HG02623 (cell line): Measurements from ENCODE around the gene CHIC2.
"Not testable (repeated sequence)": the region's sequence is repeated elsewhere in the genome, so short reads cannot be mapped to it uniquely, and the experiment has no call there.

ENCODE experiments used
- ATAC-seq: cut with Tn5 transposase; IDR thresholded peaks from one replicate; pipeline ENCODE4 v1.9.1; 2021; ENCODE audit warnings: moderate library complexity; ENCODE audit not compliant: unreplicated experiment

CHIC2 gene

DNA sequence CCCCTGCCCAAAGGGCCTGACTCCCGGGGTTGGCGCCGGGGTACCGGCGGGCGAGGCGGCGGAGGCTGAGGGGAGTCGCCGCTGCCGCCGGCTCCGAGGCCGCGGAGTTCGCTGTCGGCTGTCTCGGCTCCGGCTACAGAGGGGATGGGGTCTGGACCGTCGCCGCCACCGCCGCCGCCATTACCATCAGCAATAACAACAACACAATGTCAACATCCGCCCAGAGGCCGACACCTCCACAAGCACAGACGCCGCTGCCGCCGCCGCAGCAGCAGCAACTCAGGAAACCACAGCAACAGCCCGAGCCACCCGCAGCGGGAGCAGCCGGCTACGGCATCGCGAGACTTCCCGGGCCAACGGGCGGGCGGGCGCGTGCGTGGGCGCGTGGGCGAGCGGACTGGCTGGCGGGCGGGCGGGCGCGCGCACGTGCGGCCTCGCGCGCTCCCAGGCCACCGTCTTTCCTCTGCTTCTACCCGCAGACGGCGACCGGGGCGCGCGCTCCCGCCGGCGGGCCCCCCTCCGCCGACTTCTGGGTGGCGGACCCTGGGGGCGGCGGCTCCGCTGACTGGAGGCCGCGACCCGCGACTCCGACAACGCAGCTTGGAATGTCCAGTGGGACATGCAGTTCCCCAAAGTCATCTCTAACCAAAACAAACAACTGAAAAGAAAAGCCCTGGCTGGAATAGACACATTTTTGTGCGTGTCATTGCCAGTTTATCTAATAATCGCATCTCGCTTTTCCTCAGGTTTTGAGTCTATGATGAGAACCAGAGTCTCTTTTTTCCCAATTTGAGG is at the start of gene CHIC2:
Gene CHIC2 (minus strand): TSS at position 289 of the 795 bp plus-strand sequence. CDS start 305 bp downstream, outside the sequence.
- ATAC-seq = peak; percentile 96

DNA sequence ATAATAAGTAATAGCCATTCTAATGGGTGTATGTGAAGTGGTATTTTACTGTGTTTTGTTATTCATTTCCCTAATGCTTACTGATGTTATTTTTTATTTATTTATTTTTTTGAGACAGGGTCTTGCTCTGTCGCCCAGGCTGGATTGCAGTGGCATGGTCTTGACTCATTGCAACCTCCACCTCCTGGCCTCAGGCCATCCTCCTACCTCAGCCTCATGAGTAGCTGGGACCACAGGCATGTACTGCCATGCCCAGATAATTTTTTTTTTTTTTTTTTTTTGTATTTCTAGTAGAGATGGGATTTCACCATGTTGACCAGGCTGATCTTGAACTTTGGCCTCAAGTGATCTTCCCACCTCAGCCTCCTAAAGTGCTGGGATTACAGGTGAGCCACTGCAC is 48.8 kb upstream of the CHIC2 start:
- not testable (repeated sequence) for ATAC-seq

DNA sequence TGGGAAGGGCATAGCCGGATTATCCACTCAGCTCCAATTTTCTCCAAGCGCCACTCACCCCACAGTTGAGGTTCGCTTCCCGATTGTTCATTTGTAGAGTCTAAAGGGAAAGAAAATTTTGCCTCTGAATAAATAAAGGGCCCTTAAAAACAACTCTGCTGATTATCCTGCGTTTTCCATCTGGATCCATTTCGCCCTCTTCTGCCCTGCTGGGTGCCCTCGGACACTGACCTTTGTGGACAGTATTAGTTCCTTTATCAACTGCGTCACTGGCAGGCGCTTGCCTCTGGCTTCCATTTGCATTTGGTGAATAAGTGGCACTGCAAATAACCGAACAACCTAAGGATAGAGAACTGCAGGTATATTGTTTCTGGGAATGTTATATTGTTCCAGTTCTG is 45.6 kb upstream of the CHIC2 start:
- no peak for ATAC-seq

DNA sequence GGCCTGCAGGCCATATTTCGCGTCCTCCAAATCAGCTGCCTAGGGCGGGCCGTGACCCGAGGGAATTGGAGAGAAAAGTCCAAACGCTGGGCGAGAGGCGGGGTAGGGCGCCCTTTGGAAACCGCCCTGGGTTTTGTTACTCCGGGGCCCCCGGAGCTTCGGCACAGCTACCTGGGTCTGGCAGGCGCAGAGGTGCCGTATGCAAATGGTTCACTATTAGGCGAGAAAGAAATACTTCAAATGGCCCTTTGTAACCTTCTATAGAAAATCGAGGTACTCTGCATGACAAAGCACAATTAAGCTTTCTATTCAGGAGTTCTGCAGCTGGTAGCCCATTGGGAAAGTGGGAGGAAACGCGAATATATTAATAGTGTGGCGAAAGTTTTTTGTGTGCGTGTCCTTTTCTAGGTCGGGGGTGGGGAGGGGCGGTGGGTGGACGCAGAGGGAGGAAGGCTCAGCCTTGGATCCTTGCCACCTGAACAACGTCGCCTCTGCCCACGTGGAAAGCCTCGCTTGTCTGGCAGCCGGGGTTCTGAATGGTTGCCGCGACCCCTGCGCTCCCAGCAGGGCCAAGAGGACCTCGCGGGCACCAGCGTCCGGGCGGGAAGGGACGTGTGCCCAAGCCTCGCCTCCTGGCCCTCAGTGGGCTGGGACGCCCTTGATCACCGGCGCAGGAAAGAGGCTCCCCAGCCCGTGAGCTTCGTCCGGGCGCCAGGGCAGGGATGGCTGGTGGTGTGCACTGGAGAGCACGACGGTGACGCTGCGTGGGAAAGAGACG is 45.0 kb upstream of the CHIC2 start:
- ATAC-seq = no peak

DNA sequence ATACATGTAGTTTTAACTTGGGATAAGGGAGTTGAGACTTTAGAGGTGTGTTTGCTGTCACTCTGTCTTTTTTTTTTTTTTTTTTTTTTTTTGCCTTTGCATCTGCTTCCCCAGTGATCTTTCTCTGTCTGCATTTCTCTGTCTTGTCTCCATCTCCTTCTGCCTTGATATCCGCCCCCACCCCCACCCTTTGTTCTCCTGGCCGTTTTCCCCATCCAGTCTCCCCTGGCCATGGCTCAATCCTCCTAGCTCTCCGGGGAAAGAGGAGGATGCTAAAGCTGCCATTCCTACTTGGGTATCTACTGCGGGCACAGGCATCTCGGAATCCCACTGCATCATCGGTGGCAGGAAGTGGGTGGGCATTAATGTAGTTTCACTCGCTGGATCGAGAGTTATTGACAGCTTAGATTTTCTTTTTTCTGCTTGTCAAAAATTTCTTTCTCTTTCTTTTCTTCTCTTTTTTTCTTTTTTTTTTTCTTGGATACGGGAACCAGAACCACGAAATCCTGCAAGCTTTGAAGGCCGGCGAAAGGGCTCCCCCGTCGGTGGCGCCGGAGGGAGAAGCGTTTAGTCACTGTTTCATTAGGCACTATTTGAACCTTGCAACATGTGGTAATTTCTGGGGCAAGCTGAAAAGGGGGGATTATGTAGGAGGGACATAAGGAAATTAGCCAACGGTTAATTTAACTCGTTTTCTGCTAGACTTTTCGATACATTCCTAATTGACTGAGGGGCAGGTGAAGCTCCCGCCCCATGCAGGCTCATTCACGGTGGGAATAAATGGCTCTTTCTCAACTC is 43.7 kb upstream of the CHIC2 start:
- ATAC-seq = no peak

DNA sequence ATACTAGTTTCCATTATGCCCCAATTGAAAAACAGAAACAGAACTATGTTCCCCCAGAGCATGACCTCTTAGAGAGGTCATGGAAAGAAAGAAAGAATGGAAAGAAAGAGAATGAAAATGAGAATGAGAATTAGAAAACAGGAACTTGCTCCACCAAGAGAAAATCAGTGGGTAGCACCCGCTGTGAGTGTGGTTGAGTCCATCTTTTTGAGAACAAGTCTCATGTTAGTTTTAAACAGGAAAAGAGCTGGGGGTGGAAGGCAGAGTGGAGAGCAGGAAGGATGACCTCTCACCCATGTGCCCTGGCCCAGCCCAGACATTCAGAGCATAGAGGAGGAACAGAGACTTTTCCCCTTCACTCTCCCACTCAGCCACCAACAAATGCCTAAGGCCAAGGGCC is 40.5 kb upstream of the CHIC2 start:
- ATAC-seq = no peak

DNA sequence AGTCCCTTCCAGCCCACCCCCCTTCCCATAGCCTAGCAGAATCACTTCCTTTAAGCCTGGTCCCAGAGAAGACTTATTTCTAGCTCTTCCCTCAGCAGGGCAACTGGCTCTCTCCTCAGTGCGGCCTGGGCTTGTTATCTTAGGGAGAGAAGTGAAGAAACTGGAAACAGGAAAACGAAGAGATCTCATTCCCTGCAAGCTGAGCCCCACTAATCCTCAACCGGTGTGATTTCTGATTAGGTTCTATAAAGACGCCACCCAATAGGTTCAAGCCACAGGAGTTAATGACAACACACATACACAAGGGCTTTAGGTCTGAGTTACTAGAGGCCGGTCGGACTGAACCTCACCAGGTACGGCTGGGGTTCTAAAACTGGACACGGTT is 38.8 kb upstream of the CHIC2 start:
- no peak for ATAC-seq

DNA sequence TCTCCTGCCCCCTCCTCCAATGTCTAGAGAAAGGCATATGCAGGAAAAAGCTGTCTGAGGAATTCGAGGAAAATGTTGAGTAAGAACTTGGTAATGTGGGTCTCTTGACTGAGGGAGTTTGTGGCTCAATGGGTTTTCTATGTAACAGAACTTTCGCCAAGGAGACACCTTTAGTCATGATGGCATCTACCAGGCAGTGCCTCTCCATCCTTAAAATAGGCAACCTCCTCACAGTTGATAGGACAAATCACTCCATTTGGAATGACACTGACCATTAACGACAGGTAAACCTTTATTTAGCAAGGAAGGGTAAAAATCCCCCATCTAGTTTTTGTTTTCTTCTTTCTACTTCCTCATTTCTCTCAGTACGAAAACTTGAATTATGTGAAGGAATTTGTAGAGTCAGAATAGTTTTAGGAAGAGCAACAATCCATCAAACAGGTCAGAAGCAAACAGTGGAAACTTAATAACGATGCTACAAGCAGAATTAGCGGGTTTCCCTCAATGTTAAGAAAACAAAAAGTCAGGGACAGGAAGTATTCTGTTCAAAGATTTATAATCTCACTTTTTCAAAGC is 38.2 kb upstream of the CHIC2 start:
- ATAC-seq = no peak

DNA sequence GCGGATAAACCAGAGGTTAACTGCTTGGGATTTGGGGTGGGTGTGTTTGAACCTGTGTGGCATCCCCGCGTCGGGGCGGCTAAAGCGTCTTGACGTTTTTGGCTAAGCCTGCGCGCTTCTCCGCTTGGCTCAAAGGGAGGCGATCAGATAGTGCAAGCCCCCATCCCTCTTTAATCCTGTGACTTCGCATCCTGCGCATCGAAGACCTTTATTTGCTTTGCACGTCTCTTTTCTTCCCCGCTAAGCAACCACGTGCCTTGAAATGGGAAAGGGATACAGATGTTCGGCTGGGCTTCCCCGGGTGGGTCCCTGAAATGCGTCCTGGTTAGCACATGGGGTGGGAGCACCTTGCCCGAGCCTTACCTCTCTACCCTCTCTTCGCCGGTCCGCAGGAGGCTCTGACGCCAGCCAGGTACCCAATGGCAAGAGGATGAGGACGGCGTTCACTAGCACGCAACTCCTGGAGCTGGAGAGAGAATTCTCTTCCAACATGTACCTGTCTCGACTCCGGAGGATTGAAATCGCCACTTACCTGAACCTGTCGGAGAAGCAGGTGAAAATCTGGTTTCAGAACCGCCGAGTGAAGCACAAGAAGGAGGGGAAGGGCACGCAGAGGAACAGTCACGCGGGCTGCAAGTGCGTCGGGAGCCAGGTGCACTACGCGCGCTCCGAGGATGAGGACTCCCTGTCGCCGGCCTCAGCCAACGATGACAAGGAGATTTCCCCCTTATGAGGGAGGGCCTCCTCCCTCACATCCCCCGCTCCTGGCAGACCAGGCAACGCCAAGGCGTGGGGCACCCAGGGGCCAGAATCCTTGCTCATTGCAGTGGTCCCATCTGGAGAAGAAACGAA is 37.0 kb upstream of the CHIC2 start:
- ATAC-seq = no peak

DNA sequence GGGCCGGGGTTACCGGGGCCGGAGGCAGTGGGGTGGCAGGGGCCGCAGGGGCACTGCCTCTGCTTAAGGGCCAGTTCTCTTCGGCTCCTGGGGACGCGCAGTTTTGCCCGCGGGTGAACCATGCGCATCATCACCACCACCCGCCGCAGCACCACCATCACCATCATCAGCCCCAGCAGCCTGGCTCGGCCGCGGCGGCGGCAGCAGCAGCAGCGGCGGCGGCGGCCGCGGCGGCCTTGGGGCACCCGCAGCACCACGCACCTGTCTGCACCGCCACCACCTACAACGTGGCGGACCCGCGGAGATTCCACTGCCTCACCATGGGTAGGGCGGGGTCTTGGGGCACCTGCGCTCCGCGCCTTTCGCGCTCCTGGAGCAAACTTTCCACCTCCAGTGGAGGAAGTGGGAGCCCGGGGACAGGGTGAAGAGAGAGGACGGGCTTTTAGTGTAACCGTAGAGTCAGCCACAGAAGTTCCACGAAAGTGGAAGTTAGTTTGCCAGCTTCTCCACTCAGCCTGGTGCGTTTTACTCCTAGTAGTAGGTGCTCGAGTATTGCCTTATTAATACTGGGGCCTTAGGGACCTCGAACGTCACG is 36.3 kb upstream of the CHIC2 start:
- ATAC-seq = no peak

DNA sequence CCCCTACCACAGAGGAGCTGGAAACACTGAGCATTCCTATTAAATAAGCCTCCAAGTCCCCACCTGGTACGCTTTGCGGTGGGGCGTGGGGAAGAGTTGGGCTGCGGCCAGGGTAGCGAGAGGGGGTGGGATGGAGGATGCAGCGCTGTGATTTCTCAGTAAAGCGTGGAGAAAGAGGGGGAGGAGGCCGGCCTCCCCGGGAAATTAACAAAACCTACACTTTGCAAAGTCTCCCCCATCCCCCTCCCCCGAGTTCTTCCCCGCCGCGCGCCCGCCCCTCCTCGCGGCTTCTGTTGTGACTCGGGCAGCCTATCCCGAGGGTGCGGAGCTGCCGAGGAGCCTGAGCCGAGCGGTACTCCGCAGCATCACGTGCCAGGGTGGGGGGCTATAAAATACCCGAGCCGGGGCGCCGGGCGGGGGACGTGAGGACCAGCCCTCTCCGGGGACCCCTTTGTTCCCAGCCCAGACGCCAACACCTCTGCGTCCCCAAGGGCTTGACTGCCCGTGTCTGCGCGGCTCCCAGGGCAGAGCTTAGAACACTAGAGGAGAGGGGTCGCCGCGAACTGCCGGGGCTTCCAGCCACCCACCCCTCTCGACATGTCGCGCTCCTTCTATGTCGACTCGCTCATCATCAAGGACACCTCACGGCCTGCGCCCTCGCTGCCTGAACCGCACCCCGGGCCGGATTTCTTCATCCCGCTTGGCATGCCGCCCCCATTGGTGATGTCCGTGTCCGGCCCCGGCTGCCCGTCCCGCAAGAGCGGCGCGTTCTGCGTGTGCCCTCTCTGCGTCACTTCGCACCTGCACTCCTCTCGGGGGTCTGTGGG is 35.6 kb upstream of the CHIC2 start, which contains the start of gene GSX2:
Gene GSX2 (plus strand): TSS at position 416 of the 827 bp plus-strand sequence. CDS start 182 bp downstream, at position 598.
- no peak for ATAC-seq

DNA sequence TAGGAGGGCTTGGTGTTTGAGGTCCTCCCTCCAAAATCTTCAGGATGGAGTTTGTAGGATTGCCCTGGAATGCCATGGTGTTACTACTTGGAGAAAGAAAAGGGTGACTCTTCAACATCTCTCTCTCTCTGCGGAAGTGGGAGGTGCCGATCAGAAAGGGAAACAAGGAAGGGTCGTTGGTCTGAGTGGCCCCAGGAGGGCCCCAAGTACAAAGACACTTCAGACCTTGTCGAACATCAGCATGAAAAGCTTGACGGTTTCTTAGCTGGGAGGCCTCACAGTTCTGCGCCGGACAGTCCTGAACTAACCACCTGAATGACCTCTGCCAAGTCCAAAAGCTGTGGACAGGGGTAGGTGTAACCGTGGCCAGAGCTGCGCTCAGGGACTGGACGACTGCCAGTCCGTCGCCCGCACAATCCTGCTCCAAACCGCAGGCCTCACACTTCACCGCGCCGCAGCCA is 34.9 kb upstream of the CHIC2 start:
- ATAC-seq = no peak

DNA sequence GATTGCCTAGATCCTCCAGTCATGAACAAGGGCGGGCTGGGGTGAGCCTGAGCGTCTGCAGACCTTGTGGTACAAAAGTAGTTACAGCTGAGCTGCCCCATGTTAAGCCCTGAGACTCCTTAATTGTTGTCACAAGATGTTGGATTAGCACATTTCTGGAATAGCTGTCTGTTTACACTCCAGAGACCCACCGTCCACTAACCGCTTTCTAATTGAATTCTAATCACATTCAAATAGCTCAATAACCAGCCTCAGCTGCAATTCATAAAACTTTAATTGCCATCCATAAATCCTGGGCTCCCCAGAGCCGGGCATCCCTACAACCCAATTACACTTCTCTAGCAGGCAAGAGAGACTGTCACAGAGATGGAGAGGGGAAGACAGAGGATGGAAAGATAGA is 34.0 kb upstream of the CHIC2 start:
- ATAC-seq = no peak

DNA sequence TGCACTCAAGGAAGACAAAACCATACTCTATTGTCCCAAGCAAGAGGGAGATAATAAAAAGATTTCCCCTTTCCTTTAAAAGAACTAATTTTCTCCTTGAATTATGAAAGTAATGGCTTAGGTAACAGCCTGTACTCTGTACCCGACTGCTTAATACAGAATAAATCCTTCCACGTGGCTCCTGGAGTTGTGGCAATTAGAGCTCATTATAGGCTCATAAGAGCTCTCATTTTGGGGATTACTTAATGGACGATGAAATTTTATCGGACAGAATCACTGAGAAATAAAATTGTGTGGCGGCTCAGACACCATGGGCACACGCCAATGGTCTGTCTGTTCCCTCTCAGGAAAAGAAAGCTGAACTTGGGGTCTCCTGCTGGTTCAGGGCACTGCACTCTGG is 32.7 kb upstream of the CHIC2 start:
- no peak for ATAC-seq

DNA sequence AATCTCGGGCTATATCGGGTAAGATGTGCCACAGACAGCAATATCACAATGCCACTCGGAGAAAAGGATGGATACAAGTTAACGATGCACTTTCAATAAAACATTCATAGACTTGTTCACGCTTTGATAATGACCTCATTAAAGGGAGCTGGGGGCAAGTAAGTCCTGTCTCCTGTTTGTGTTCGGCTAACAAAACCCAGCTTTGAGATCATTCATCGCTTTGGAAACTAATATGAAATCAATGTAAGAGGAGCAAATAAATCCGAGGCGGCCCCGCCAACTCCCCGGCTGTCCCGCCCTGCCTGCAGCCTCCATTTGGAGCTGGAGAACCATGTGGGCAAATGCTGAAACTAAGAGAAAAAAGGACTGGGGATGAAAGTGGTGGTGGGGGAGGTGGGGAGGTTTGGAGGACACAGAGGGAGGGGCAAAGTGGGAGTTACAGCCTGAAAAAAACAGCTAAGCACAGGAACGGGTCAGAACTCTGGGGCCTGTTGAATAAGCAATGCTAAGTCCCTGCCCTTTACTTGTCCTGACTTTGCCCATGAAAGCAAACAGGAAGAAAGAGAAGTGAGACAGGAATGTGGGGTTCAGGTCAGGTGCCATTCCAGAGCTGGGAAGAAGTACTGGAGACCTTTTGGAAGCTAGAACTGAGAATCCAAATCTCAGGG is 32.0 kb upstream of the CHIC2 start:
- ATAC-seq = no peak

DNA sequence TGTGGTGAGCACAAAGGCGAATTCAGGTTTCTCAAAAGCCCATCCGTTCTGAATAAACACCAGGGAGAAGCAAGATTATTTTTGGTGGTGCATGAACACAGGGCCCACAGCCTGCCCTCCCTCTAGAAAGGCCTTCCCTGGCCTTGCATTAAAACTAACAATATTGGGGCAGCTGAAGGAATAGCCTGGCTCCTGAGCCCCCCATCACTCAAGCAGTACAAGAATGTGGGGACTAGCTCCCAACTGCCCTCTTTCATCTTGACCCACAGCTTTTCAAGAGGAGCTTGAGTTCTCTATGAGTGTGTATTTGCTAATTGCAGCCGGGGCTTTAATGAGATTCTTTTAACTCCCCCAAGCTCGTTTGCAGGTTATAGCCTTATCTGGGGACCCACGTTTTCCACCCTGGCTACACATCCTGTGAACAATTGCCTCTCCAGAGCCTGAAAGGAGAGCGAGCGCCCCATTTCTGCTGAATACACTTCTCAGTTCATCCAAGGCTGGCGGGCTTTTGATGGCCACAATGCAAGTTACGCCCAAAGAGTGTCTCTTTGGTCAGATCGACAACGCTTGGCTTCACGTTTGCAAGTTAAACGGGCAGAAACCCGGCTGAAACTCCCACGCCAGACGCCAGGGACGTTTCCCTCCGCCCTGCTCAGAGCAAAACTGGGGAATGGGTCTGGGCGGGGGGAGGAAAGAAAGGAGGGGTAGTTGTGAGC is 30.9 kb upstream of the CHIC2 start:
- ATAC-seq = no peak

DNA sequence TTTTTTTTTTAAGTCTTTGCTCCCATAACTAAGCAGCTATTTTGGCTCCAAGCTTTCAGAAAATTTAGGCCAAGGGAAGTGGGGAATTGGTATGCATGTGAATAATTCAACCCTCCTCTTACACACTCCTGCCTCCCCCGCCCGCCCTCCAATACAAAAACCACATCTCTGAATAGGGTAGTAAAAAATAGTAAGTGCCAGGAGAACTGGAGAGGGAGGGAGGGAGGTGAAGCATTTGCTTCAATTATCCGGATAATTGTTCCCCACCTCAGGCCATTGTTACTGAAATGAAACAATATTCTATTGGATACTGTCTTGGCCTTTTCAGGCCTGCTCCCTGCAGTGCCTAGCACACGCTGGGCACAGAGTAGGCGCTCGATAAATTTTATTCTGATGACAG is 30.0 kb upstream of the CHIC2 start:
- no peak for ATAC-seq
